ENCODE measurements around the gene MCTP1.

- TF ChIP-seq CTCF (IDR thresholded peaks at IDR 0.05; ENCODE audit: low read length) (no peak), EZH2 (optimal IDR thresholded peaks at IDR 0.05; ENCODE audit: low read depth, low read length) (no peak)
Measured at GRCh38 chr5:95241635-95242034, 43.3 kb downstream of the MCTP1 start.

Data from MM.1S (cell line).